ENCODE results near the gene NF2.

NF2 gene

DNA sequence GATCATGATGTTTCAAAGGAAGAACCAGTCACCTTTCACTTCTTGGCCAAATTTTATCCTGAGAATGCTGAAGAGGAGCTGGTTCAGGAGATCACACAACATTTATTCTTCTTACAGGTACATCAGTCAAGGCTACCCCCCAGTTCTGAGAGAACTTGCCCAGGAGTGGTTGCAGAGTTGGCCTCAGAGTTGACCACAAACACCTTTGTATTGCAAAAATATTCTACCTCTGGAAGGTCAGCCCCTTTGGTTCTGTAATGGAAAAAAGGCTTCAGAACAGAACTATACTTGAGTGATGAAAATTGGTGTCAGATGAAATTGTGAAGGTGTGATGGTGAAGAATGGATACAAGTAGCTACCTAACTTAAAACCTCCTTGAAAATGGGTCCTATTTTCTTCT lies 35.7 kb downstream of the NF2 start:
- TF ChIP-seq, protein P1, sequence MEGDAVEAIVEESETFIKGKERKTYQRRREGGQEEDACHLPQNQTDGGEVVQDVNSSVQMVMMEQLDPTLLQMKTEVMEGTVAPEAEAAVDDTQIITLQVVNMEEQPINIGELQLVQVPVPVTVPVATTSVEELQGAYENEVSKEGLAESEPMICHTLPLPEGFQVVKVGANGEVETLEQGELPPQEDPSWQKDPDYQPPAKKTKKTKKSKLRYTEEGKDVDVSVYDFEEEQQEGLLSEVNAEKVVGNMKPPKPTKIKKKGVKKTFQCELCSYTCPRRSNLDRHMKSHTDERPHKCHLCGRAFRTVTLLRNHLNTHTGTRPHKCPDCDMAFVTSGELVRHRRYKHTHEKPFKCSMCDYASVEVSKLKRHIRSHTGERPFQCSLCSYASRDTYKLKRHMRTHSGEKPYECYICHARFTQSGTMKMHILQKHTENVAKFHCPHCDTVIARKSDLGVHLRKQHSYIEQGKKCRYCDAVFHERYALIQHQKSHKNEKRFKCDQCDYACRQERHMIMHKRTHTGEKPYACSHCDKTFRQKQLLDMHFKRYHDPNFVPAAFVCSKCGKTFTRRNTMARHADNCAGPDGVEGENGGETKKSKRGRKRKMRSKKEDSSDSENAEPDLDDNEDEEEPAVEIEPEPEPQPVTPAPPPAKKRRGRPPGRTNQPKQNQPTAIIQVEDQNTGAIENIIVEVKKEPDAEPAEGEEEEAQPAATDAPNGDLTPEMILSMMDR (IDR thresholded peaks at IDR 0.05): no peak
- Histone ChIP-seq H3K27ac (no peak overlapping the region), H3K4me3 (no peak overlapping the region)
- DNase-seq (ENCODE audit: low spot score): no peak

DNA sequence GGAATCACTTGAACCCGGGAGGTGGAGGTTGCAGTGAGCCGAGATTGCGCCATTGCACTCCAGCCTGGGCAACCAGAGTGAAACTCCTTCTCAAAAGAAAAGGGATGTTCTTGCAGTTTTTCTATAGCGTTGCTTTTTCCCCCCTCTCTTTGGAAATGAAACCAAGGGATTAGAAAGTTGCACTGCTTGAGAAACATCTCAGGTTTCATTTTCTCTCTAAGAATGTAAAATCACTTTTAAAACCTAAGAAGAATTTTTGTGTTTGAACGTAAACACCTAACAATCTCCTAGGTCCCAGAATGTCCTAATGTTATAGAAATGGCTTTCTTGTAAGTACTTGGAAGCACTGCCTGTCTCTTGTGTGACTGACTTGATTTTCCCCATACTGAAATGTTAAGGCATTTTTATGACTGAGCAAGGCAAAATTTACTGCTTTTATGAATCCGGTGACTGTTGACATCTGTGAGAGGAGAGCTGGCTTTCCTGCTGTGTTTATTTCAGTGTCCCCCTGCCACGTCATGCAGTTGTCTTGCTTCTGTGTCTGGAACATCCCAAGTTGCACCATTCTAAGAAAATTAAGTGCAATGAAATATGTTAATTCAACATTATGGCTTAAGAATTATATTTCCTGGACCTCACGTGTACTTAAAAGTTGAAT lies 37.7 kb downstream of the NF2 start:
- no peak overlapping the region for H3K4me3 ChIP-seq
- no peak for DNase-seq (ENCODE audit: low spot score)
- TF ChIP-seq, protein P1 (IDR thresholded peaks at IDR 0.05): no peak
- no peak overlapping the region for H3K27ac ChIP-seq

DNA sequence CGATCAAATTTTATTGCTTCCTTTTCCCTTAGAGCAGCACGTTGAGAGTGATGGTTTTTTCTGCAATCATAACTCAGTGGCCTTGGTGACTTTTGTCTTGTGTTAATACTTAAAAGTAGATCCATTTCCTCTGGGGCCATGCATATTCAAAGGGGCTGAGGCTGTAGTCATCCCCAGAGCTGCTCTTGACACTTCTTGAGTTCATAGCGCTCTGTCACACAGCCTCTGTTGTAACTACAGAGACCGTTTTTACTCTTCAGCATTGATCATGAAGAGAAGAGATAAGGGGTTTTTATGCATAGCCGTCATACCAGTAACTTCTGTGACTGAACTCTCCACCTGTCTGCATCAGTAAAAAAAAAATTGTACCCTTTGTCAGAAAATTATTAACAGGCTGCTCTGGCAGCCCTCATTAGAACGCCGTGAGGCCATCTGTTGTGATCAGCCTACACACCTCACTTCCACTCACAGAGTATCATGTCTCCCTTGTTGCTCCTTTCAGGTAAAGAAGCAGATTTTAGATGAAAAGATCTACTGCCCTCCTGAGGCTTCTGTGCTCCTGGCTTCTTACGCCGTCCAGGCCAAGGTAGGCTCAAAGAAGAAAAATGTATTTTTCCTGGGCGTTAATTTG lies 38.4 kb downstream of the NF2 start:
- TF ChIP-seq, protein P1 (IDR thresholded peaks at IDR 0.05): no peak
- Histone ChIP-seq H3K27ac (no peak overlapping the region), H3K4me3 (no peak overlapping the region)
- DNase-seq (ENCODE audit: low spot score): no peak

DNA sequence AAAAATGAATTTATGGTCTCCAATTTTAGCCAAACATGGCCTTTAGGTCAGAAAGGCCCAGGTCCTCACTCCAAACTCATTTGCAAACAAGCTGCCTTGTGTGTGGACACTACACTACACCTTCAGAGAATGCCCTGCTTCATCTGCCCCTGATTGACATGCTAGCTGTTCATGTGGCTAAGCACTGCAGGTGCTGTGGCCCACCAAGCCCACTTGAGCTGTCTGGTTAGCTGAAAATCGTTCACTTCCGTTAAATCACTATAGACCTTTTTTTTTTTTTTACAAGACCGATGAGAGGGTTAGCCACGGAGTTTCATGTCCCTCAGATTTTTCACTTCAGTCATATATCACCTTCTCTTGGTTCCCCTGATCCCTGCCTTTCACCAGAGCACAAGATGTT lies 39.3 kb downstream of the NF2 start:
- Histone ChIP-seq H3K27ac (no peak overlapping the region), H3K4me3 (no peak overlapping the region)
- TF ChIP-seq, protein P1 (IDR thresholded peaks at IDR 0.05): no peak
- DNase-seq (ENCODE audit: low spot score): no peak

DNA sequence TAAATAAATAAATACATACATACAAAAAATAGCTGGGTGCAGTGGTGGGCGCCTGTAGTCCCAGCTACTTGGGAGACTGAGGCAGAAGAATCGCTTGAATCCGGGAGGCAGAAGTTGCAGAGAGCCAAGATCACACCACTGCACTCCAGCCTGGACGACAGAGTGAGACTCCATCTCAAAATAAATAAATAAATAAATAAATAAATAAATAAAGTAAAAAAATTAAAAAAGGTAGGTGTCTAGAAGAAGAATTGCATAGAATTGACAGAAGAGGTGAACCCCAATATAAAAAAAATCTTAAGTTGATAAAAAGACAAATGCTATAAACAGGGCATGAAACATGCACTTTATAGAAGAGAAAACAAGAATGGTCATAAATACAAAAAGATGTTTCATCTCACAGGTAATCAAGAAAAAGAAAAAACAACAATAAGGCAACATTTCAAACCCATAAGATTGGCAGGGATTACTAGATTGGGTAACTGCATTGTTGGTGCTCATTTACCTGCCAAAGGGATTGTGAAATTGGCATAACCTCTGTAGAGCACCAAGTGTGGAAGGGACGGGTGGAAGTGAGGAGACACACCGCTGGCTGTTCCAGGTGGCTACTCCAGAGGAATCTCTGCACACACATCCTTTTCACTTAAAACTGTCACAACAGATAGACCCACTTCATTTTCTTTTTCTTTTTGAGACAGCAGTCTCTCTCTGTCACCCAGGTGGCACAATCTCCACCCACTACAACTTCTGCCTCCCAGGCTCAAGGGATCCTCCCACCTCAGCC lies 44.7 kb downstream of the NF2 start:
- DNase-seq (ENCODE audit: low spot score): no peak
- TF ChIP-seq, protein P1 (IDR thresholded peaks at IDR 0.05): no peak
- no peak overlapping the region for H3K27ac ChIP-seq
- H3K4me3 ChIP-seq: no peak overlapping the region

DNA sequence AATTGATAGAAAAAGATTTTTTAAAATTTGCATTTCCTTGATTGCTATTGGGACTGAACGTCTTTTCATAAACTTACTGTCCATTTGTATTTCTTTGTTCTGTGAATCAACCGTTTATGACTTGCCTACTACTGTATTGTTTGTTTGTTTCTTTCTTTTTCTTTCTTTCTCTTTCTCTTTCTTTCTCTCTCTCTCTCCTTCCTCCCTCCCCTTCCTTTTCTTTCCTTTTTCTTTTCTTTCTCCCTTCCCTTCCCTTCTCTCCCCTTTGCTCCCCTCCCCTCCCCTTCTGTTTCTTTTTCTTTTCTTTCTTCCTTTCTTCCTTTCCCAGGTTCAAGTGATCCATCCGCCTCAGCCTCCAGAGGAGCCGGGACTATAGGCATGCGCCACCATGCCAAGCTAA lies 46.9 kb downstream of the NF2 start:
- no peak for DNase-seq (ENCODE audit: low spot score)
- TF ChIP-seq, protein P1 (IDR thresholded peaks at IDR 0.05): no peak
- no peak overlapping the region for H3K4me3 ChIP-seq
- H3K27ac ChIP-seq: no peak overlapping the region
